Posterior vena cava (tissue), 2 donors: ENCODE results near the gene MAST2. TPM values are rescaled to one million over a fixed set of nuclear protein-coding genes. Genes with fewer than 3 reads are reported as not detected.
"Not testable (repeated sequence)": the region's sequence is repeated elsewhere in the genome, so short reads cannot be mapped to it uniquely, and the experiment has no call there.

Experiments
- DNase-seq: peaks from one replicate; pipeline ENCODE4 v3.0.0-alpha.2; 2020; ENCODE audit warnings: low spot score
- intact Hi-C, 2 donors: fragments of 100-400 bp; cut with DNase I; formaldehyde crosslinking; loops; one replicate each; pipeline versions ENCODE4 v1.14.1 to v1.14.2; 2022 to 2023
- total RNA-seq, 2 donors: library from RNA; stranded (reverse); fragmentation: NEBNext Ultra II Directional; extraction: Animal tissue kit (Norgen Biotek cat#: 25700); gene quantifications; one replicate each; pipeline ENCODE4 v1.2.1, GENCODE V29; 2021
- donor health status: DM: yes; HTN: yes; CAD: no.
- donor health status: DM: yes; HTN: yes; CAD: no.

The MAST2 gene
- total RNA-seq, 2 donors from 2014 or later: 35.4 to 44.9 TPM

DNA sequence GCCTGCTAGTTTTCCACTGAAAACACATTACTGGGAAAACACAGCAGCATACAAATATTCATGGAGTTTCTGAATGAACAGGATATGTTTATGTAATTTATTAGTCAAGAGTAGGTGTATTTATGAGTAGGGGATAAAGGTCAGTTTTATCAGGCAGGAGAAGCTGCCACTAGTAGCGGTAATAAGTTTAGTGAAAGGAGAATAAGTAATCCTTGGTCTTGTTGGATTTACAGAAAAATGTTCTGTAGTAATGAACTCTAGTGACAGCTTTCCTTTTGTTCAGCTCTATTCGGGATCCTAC lies 1.2 kb downstream of the MAST2 start:
- intact Hi-C loops: no loop called here
- DNase-seq: no peak

DNA sequence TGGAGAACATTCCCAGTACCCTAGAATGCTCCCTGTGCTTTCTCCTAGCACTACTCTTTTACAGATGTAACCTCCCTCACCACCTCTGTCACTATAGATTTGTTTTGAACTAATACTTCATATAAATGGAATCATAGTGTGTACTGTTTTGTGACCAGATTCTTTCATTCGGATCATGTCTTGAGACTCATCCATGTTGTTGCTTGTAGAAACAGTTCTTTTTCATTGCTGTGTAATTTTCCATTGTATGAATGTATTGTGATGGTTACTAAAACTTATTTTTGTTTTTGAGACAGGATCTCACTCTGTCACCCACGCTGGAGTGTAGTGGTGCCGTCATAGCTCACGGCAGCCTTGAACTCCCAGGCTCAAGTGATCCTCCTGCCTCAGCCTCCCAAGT lies 2.7 kb downstream of the MAST2 start:
- intact Hi-C loops: no loop called here
- DNase-seq: no peak

DNA sequence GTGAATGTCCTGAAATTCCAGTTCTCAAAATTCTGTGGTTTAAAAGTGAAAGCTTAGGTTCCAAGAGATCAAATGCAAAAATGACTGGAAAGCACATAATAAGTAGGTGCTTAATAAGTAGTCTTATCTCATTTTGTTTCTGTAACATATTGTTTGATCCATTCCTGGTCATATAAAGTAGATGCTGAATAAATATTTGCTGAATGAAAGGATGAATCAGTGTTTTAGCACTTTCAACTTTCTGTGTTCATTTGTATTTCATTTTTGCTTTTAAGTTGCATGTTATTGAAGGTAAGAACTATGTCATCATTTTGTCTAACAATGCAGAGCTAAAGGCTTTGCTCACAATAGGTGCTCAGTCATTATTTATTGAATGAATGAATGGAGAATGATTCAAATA lies 6.3 kb downstream of the MAST2 start:
- no peak for DNase-seq
- intact Hi-C loops: no loop called here

DNA sequence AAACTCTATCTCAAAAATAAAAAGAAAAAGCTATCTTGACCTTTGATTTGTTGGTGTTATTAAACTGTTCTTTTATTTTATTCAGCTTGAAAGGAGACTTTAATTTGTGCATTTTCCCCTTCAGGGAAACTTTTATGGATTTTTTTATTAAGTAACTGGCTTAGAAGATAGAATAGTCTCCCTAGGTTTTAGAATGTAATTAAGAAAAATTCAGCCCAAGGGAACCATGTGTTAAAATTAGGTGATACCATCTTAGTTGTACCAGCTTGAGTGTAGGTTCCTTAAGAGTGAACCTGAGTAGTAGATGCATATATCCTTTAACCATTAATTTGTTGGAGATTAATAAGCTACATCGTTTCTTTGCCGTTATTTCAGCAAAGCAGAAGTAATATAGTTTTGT lies 11.4 kb downstream of the MAST2 start:
- DNase-seq: no peak
- intact Hi-C loops: no loop called here

DNA sequence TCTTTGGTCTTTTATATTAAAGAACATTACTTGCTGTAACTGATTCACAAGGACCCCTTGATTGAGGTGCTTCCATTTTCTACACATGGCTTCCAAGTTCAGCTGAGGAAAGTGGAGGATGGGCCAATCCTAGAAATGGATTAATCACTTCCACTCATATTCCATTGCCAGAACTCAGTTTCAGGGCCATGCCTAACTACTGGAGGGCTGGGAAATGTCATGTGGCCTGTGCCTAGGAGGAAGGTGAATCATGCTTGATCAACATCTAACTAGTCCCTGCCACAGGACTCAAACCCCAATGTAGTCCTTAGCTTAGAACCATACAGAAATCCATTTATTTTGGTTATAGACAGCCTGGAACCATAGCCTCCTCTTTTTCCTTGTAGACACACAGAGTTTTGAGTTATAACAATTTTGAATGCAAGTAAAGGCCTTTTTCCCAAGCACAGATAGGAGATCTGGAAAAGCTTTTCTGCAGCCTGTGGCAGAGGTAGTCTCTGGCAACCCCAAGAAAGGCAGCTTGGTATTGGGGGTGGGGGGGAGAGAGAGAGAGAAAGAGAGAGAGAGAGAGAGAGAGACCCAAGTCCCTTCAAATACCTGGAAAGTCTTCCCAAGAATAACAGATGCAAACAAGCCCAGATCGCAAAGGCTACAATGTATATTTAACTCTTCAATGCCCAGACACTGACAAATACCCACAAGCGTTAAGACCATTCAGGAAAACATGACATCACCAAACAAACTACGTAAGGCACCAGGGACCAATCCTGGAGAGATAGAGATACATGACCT lies 12.5 kb downstream of the MAST2 start:
- DNase-seq: no peak
- intact Hi-C loops: no loop called here

DNA sequence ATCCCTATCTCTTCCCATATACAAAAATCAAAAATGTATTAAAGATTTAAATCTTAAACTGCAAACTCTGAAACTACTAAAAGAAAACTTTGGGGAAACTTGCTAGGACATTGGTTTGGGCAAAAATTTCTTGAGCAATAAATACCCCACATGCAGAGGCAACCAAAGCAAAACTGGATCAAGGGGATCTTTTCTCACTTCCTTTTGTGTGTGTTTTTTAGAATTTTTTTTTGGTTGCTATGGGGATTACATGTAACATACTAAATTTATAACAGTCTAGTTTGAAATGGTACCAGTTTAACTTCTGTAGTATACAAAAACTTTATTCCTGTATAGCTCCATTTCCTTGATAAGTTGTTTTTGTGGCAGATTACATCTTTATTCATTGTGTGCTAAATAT lies 16.8 kb downstream of the MAST2 start:
- no peak for DNase-seq
- intact Hi-C loops: no loop called here

DNA sequence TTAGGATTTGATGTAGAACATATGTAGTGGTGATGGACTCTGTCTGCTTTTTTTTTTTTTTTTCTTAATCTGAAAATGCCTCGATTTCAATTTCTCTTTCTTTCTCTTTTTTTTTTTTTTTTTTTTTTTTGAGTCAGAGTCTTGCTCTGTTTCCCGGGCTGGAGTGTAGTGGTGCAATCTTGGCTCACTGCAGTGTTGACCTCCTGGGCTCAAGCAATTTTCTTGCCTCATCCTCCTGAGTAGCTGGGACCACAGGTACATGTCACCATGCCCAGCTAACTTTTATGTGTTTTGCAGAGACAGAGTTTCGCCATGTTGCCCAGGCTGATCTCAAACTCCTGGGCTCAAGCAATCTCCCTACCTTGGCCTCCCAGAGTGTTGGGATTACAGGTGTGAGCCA lies 17.4 kb downstream of the MAST2 start:
- intact Hi-C loops: no loop called here
- DNase-seq: no peak

DNA sequence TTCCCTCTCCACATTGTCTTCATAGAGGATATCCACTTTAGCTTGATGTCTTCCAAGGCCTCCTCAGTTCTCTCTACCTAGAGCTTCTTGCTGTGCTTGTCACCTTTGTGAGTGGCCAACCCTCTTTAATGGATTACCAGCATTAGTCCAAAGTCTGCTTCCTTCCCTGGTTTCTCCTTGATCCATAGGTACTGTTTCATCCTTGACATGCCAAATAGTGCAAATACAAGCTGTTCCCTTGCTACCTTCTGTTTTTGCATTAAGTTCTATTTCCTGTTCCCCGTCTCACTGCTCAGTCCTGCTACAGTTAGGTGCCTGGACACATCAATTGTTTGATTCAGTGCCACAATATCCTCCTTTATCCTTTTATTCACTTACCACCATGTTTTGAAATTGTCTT lies 19.2 kb downstream of the MAST2 start:
- no peak for DNase-seq
- intact Hi-C loops: no loop called here

DNA sequence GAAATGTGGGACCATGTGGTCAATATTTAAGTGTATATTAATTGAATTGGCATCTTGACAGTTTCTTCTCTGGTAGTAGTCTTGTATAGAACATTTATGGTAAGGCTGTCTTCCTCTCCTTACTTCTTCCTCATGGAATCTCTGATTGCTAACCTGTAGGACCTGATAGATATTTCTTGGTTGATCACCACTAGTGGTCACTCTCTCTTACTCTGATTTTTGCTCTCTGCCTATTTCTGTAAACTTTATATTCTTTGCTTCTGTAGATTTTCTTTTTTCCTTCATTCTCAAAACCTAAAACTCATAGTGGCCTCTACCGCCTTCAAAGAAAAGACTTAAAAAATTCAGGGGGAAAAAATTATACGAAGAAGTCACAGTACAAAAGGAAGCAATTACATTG lies 21.2 kb downstream of the MAST2 start:
- no peak for DNase-seq
- intact Hi-C loops: no loop called here

DNA sequence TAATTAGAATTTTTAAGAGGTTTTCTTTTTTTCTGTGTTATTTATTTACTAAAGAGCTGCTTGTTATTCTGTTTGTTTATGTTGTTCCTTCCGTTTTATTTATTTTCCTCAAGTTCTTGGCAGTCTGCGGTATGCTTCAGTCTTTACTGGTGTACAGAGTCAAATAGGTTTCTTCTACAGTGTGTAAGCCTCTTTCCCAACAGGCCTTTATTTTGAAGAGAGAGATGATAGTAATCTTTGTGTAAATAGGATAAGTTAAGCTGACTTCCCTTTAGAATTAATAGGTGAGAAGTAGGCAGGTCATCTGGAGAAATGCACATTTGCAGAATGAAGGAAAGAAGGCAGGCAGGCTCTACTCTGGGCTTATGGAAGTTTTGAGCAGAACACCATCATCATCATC lies 23.8 kb downstream of the MAST2 start:
- no peak for DNase-seq
- intact Hi-C loops: no loop called here

DNA sequence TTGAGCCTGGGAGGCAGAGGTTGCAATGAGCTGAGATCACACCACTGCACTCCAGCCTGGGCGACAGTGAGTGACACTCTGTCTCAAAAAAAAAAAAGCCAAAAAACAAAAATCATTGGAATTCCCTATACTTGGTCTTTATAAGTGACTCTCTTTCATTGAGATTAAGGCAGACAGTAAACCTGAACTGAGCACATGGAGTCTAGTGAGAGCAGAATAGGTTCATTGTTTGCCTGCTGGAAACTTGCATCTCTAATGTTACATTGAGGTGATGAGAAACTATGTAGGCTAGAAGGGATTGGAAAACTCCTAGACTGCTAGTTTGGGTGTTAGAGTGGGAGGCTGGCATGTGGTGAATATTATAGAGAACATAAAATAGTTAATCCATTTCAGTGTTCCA lies 25.4 kb downstream of the MAST2 start:
- intact Hi-C loops: no loop called here
- DNase-seq: no peak

DNA sequence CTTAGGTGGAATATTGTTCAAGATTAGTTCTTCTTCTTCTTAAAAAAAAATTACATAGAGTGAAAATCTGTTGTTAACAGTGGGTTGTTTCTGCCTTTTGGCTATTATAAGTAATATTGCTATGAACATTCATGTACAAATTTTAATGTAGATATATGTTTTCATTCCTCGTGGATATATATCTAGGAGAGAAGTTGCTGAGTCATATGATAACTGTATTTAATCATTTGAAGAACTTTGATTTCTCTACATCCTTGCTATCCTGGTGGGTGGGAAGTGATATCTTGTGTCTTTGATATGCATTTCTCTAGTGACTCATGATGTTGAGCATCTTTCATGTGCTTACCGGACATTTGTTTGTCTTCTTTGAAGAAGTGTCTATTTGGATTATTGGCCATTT lies 29.9 kb downstream of the MAST2 start:
- intact Hi-C loops: no loop called here
- no peak for DNase-seq

DNA sequence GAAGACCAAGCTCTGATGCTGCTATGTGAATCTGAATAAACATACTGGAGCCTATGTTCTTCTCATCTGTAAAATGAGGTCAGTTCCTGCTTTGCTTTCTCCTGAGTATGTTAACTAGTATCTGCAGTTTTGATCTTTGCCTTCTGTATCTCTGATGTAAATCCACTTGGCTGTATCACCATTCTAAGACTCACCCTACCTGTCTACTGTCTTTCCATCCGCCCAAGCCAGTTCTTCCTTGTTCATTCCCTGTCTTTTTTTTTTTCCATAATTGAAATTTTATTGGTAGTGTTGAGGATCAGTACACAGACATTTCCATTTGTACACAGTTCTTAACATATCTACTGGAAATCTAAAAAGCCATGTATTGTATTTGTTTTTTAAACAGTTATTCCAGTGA lies 31.3 kb downstream of the MAST2 start:
- DNase-seq: no peak
- intact Hi-C loops: no loop called here

DNA sequence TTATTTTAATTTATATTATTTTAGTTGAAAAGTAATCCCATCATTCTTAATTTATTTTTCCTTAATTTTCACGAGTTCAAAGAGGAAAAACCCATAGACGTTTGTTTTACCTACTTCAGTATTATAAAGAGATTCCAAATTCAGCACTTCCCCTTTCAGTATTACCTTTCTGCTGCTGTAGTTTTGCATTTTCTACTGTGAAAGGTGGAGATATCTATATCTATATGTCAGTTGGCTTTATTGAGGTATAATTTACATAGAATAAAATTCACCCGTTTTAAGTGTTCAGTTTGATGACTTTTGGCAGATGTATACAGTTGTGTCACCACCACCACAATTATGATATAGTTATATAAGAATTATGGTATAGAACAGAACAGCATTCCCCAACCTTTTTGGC lies 33.0 kb downstream of the MAST2 start:
- intact Hi-C loops: no loop called here
- no peak for DNase-seq

DNA sequence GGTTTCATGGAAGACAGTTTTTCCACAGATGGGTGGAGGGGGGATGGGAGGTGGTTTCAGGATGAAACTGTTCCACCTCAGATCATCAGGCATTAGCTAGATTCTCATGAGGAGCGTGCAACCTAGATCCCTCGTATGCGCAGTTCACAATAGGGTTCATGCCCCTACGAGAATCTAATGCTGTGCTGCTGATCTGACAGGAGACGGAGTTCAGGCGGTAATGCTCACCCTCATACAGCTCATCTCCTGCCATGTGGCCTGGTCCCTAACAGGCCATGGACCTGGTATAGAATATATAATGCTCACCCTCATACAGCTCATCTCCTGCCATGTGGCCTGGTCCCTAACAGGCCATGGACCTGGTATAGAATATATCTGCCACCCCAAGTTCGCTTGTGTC lies 33.4 kb downstream of the MAST2 start:
- intact Hi-C loops, DNase-seq: not testable (repeated sequence)

DNA sequence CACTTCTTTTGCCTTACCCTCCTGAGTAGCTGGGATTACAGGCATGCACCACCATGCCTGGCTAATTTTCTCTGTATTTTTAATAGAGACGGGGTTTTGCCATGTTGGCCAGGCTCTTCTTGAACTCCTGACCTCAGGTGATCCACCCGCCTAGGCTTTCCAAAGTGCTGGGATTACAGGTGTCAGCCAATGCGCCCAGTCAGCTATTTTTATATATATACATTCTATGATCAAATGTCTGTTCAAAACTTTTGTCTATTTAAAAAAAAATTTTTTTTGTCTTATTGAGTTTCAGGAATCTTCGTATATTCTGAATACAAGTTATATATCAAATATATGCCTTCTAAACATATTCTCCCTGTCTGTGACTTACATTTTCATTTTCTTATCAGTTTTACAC lies 34.9 kb downstream of the MAST2 start:
- DNase-seq, intact Hi-C loops: not testable (repeated sequence)

DNA sequence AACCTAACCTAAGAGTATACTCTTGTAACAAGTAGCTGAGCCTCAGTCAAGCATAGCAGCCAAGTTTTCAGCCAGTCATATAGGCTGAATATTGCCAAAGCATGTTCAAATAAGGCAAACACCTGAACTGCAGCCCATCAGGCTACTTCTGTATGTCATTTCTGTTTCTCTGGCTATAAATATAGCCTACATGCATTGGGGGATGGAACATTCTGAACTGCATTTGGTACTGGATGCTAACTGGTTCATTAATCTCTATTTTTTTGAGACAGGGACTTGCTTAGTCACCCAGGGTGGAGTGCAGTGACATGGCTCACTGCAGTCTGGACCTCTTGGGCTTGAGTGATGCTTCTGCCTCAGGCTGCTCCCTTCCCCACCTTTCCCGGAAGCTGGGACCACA lies 37.3 kb downstream of the MAST2 start:
- DNase-seq: no peak
- intact Hi-C loops: no loop called here

DNA sequence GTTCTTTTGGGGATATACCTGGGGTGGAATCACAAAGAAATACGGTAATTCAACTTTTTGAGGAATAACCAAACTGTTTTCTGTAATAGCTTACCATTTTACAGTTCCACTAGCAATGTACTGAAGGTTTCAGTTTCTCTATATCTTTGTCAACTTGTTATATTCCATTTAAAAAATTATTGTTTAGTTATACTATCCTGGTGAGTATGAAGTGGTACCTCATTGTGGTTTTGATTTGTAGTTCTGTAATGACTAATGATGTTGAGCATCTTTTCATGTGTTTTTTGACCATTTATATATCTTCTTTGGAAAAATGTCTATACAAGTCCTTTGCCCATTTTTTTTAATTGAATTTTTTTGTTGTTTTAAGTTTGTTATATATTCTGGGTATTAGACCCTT lies 39.4 kb downstream of the MAST2 start:
- intact Hi-C loops: no loop called here
- DNase-seq: no peak

DNA sequence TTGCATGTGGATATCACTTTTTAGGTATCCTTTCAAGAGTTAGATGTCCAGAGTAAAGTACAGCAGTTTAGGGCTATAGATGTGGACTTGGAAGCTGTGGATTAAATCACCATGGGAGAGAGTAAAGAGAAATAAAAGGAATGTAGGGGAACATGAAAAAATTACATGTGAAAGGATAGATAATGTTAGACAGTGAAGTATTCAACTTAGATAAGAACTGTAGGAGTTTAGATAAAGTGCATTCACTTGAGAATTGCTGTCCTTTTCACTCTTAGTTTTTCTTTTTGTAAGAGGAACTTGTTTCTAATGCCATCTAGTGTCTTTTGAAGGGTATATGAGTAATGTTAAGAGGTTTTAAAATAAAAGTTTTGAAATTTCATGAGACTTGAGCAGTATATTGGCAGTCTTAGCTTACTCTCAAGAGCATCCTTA lies 40.1 kb downstream of the MAST2 start:
- DNase-seq: no peak
- intact Hi-C loops: no loop called here

DNA sequence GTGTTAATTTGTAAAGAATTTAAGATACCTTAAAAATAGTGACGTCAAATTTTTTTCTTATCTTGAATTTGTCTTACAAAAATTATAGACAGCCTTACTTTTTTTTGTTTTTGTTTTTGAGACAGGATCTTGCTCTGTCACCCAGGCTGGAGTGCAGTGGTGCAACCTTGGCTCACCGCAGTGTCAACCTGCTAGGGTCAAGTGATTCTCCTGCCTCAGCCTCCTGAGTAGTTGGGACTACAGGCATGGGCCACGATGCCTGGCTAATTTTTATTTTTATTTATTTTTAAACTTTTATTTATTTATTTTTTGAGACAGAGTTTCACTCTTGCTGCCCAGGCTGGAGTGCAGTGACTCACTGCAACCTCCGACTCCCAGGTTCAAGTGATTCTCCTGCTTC lies 40.6 kb downstream of the MAST2 start:
- DNase-seq, intact Hi-C loops: not testable (repeated sequence)

DNA sequence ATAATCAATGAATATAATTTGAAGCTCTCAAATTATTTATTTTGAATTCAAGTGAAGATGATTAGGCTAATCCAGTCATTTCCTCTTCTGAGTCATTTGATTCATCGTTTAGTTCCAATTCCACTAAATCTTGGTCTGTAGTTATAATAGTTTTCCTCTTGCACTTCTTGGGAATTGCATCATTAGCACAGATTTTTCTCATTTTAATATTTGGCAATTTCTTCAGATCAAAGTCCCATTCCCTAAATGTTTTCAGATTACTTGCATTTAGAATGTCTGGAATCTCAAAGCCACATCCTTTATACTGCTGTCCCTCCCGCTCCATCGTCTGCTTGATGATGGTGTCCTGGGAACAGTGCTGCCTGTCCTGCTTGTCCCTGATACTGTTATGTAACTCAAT lies 43.5 kb downstream of the MAST2 start:
- no peak for DNase-seq
- intact Hi-C loops: no loop called here

DNA sequence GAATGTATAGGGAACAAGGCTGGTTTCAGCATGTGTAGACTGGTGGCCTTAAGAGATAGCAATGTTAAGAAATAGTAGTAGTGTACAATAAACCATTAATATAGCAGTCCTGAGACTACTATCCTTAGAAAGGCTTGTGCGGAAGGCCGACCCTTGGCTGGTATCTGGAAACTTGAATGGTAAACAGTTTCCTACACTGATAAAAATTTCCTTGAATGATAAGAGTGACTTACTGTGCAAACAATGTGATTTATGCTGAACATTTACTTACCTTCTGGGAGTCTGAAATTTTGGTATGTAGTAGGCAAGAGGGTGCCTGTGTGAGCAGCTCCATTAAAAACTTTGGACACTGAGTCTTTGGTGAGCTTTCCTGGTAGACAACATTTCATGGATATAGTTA lies 44.7 kb downstream of the MAST2 start:
- no peak for DNase-seq
- intact Hi-C loops: no loop called here
